ENCODE data around the gene LRRK1. TPM values are rescaled to one million over a fixed set of nuclear protein-coding genes. Genes with fewer than 3 reads are reported as not detected.

LRRK1 gene
- total RNA-seq, 4 donors from 2014 or later, result 5.7 to 12.0 (median 10.0) TPM

GRCh38 chr15:101031213-101031612 is 112.1 kb downstream of the LRRK1 start:
- Histone ChIP-seq H3K9me3 (no peaks in the 10 kb centered on the region), H3K27ac (no peak overlapping the region), H3K4me1 (peaks cover 0 to 20% (median 0%) of the 10 kb centered on the region in 3 donors), H3K36me3 (peaks cover 0 to 62% (median 0%) of the 10 kb centered on the region in 3 donors), H3K4me3 (no peak overlapping the region), H3K27me3 (no peaks in the 10 kb centered on the region)
- TF ChIP-seq CTCF (IDR thresholded peaks at IDR 0.05) (no peak), POLR2A (IDR thresholded peaks at IDR 0.05) (no peak)
- 85 to 95% methylated on average over 8 of the region's 8 CpGs for WGBS, 2 donors
- intact Hi-C loops (cut with DNase I), result no loop called here
- no peak for DNase-seq

GRCh38 chr15:101033801-101034200 is 114.6 kb downstream of the LRRK1 start:
- intact Hi-C loops (cut with DNase I), result no loop called here
- 89 to 92% methylated on average over 3 of the region's 3 CpGs for WGBS, 2 donors
- Histone ChIP-seq H3K9me3 (no peaks in the 10 kb centered on the region), H3K4me3 (no peak overlapping the region), H3K4me1 (peaks cover 0 to 9% (median 0%) of the 10 kb centered on the region in 3 donors), H3K36me3 (peaks cover 0 to 58% (median 0%) of the 10 kb centered on the region in 3 donors), H3K27me3 (no peaks in the 10 kb centered on the region), H3K27ac (no peak overlapping the region)
- DNase-seq, result no peak
- TF ChIP-seq CTCF (IDR thresholded peaks at IDR 0.05) (no peak), POLR2A (IDR thresholded peaks at IDR 0.05) (no peak)

- no peak for TF ChIP-seq POLR2A (IDR thresholded peaks at IDR 0.05)
- TF ChIP-seq CTCF (IDR thresholded peaks at IDR 0.05), result no peak
- H3K27ac ChIP-seq, result no peak overlapping the region
- no peaks in the 10 kb centered on the region for H3K9me3 ChIP-seq
- peaks cover 0 to 40% (median 0%) of the 10 kb centered on the region in 3 donors for H3K36me3 ChIP-seq
- intact Hi-C loops (cut with DNase I), result no loop called here
- H3K27me3 ChIP-seq, result no peaks in the 10 kb centered on the region
- DNase-seq, result no peak
- peaks cover 0 to 9% (median 0%) of the 10 kb centered on the region in 3 donors for H3K4me1 ChIP-seq
- H3K4me3 ChIP-seq, result no peak overlapping the region
Observed at GRCh38 chr15:101035611-101036010, 116.5 kb downstream of the LRRK1 start.

- H3K27ac ChIP-seq, result no peak overlapping the region
- H3K27me3 ChIP-seq, result no peaks in the 10 kb centered on the region
- TF ChIP-seq POLR2A (IDR thresholded peaks at IDR 0.05) (no peak), CTCF (IDR thresholded peaks at IDR 0.05) (no peak)
- no peaks in the 10 kb centered on the region for H3K9me3 ChIP-seq
- H3K4me3 ChIP-seq, result no peak overlapping the region
- H3K4me1 ChIP-seq, result peaks cover 0 to 7% (median 0%) of the 10 kb centered on the region in 3 donors
- peaks cover 0 to 35% (median 0%) of the 10 kb centered on the region in 3 donors for H3K36me3 ChIP-seq
- intact Hi-C loops (cut with DNase I), result no loop called here
- WGBS, 2 donors, result 76 to 93% methylated on average over 1 of the region's 1 CpG
- DNase-seq, result no peak
Observed at GRCh38 chr15:101036189-101036588, 117.0 kb downstream of the LRRK1 start.

- no peaks in the 10 kb centered on the region for H3K4me1 ChIP-seq
- H3K4me3 ChIP-seq, result no peak overlapping the region
- H3K27ac ChIP-seq, result no peak overlapping the region
- no peaks in the 10 kb centered on the region for H3K27me3 ChIP-seq
- no peaks in the 10 kb centered on the region for H3K9me3 ChIP-seq
- no peak for DNase-seq
- H3K36me3 ChIP-seq, result peaks cover 0 to 40% (median 0%) of the 10 kb centered on the region in 3 donors
- intact Hi-C loops (cut with DNase I), result no loop called here
- TF ChIP-seq CTCF (IDR thresholded peaks at IDR 0.05), result no peak
- no peak for TF ChIP-seq POLR2A (IDR thresholded peaks at IDR 0.05)
- 100% methylated on average over 2 of the region's 3 CpGs; no CpG with 5 or more reads in 1 of the 2 donors for WGBS, 2 donors
Observed at GRCh38 chr15:101037090-101037830, 118.1 kb downstream of the LRRK1 start.

Data from esophagus squamous epithelium (tissue), 5 donors.